Testis (tissue), 2 donors: ENCODE results near the gene ZSWIM6.

Experiments used
- CTCF ChIP-seq, 3 experiments: fragments of 450-650 bp in 2 of 3; fragments of 200-600 bp in 1 of 3; sonication (generic) in 1 of 3; IDR thresholded peaks; one replicate each; pipeline ENCODE4 v1.5.1; 2016 to 2019; ENCODE audit warnings: antibody characterized with exemption in 3 of 3, mild to moderate bottlenecking in 2 of 3, moderate library complexity in 1 of 3
- POLR2A ChIP-seq: fragments of 450-650 bp; IDR thresholded peaks from one replicate; pipeline ENCODE4 v1.6.1; 2017; ENCODE audit warnings: antibody characterized with exemption, mild to moderate bottlenecking, moderate library complexity

DNA sequence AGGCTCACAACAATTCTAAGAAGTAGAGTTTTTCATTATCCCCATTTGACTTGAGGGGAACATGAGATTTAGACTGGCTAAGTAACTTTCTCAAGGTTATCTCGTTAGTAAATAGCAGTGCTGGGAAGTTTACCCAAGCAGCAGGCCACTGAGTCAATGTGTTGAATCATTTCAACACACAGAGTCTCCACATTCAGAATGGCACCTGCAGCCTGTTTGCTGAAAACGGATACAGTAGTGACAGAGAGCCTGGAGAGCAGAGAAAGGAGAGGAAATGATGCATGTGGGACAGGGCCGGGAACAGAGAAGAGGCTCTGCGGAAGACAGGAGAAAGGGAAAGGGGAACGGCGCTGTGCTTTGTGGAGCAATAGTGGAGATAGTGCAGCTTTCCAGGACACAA lies 33.5 kb upstream of the ZSWIM6 start:
- TF ChIP-seq CTCF (IDR thresholded peaks at IDR 0.05) (no peak), POLR2A (no peak)
